ENCODE results near the gene GFRA4. TPM values are rescaled to one million over a fixed set of nuclear protein-coding genes. Genes with fewer than 3 reads are reported as not detected.

GFRA4 gene
- total and polyA plus RNA-seq, 2 experiments from 2014 or later = not detected

GRCh38 chr20:3611901-3612300, 51.3 kb downstream of the GFRA4 start:
- no peaks in the 10 kb centered on the region for H3K4me1 ChIP-seq (ENCODE audit: insufficient read depth)
- no peak overlapping the region for H2AFZ ChIP-seq
- no peaks in the 10 kb centered on the region for H3K9me2 ChIP-seq (replicated peaks; ENCODE audit: insufficient read depth)
- DNase-seq (ENCODE audit: low spot score) = no peak
- TF ChIP-seq, protein P1, sequence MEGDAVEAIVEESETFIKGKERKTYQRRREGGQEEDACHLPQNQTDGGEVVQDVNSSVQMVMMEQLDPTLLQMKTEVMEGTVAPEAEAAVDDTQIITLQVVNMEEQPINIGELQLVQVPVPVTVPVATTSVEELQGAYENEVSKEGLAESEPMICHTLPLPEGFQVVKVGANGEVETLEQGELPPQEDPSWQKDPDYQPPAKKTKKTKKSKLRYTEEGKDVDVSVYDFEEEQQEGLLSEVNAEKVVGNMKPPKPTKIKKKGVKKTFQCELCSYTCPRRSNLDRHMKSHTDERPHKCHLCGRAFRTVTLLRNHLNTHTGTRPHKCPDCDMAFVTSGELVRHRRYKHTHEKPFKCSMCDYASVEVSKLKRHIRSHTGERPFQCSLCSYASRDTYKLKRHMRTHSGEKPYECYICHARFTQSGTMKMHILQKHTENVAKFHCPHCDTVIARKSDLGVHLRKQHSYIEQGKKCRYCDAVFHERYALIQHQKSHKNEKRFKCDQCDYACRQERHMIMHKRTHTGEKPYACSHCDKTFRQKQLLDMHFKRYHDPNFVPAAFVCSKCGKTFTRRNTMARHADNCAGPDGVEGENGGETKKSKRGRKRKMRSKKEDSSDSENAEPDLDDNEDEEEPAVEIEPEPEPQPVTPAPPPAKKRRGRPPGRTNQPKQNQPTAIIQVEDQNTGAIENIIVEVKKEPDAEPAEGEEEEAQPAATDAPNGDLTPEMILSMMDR (IDR thresholded peaks at IDR 0.05; ENCODE audit: poor library complexity) = no peak
- TF ChIP-seq EZH2 (IDR thresholded peaks at IDR 0.05; ENCODE audit: borderline replicate concordance) = no peak
- no peak for TF ChIP-seq EZH2phosphoT487 (IDR thresholded peaks at IDR 0.05; ENCODE audit: low read depth, severe bottlenecking, unreplicated experiment)
- no peaks in the 10 kb centered on the region for H3K27me3 ChIP-seq
- H3K4me3 ChIP-seq = no peak overlapping the region
- H4K20me1 ChIP-seq (ENCODE audit: insufficient read depth, poor library complexity, severe bottlenecking) = no peaks in the 10 kb centered on the region
- H3K27ac ChIP-seq = no peak overlapping the region
- H3K36me3 ChIP-seq (replicated peaks; ENCODE audit: insufficient read depth, low read depth) = no peaks in the 10 kb centered on the region
- H3K4me2 ChIP-seq = no peak overlapping the region
- H3K79me2 ChIP-seq = no peaks in the 10 kb centered on the region
- 48% methylated on average over 1 of the region's 1 CpG for WGBS (ENCODE audit: low lambda C conversion rate, missing lambda C conversion rate)
- no peaks in the 10 kb centered on the region for H3K9me3 ChIP-seq (ENCODE audit: low read depth)

Other genes with a start within 250 kb of the GFRA4 start
- 68.1 and 71.1 TPM in 2 replicates for gene ATRN, start 192.4 kb downstream of the GFRA4 start, total RNA-seq
- gene ATRN, start 192.4 kb downstream of the GFRA4 start, polyA plus RNA-seq = 14.7 and 20.3 TPM in 2 replicates
- gene ADAM33, start 18.6 kb upstream of the GFRA4 start, total RNA-seq = 14.8 and 18.9 TPM in 2 replicates
- 41.6 and 54.8 TPM in 2 replicates for gene ADAM33, start 18.6 kb upstream of the GFRA4 start, polyA plus RNA-seq
- gene SIGLEC1, start 49.2 kb upstream of the GFRA4 start, total RNA-seq = 0.16 and 0.23 TPM in 2 replicates
- gene SIGLEC1, start 49.2 kb upstream of the GFRA4 start, polyA plus RNA-seq = 0.11 and 0.62 TPM in 2 replicates
- gene HSPA12B, start 69.3 kb upstream of the GFRA4 start, total RNA-seq = 3.4 and 3.7 TPM in 2 replicates
- gene HSPA12B, start 69.3 kb upstream of the GFRA4 start, polyA plus RNA-seq = 2.5 and 2.9 TPM in 2 replicates
- gene ADISSP, start 104.4 kb upstream of the GFRA4 start, total RNA-seq = 9.6 and 11.7 TPM in 2 replicates
- gene ADISSP, start 104.4 kb upstream of the GFRA4 start, polyA plus RNA-seq = 31.7 and 36.0 TPM in 2 replicates
- gene SPEF1, start 118.0 kb upstream of the GFRA4 start, total RNA-seq = 0.63 TPM in 1 of 2 replicates, not detected in the other
- gene SPEF1, start 118.0 kb upstream of the GFRA4 start, polyA plus RNA-seq = 0.51 TPM in 1 of 2 replicates, not detected in the other
- 40.9 and 46.7 TPM in 2 replicates for gene CENPB, start 123.3 kb upstream of the GFRA4 start, total RNA-seq
- 17.6 and 21.2 TPM in 2 replicates for gene CENPB, start 123.3 kb upstream of the GFRA4 start, polyA plus RNA-seq
- 15.1 and 15.7 TPM in 2 replicates for gene CDC25B, start 132.9 kb upstream of the GFRA4 start, total RNA-seq
- 20.0 and 21.9 TPM in 2 replicates for gene CDC25B, start 132.9 kb upstream of the GFRA4 start, polyA plus RNA-seq
- 13.8 and 15.9 TPM in 2 replicates for gene AP5S1, start 157.1 kb upstream of the GFRA4 start, total RNA-seq
- 19.7 and 21.8 TPM in 2 replicates for gene AP5S1, start 157.1 kb upstream of the GFRA4 start, polyA plus RNA-seq
- gene MAVS, start 183.4 kb upstream of the GFRA4 start, total RNA-seq = 21.9 and 24.7 TPM in 2 replicates
- gene MAVS, start 183.4 kb upstream of the GFRA4 start, polyA plus RNA-seq = 12.6 and 15.6 TPM in 2 replicates
- gene PANK2, start 226.0 kb upstream of the GFRA4 start, total RNA-seq = 37.4 and 37.6 TPM in 2 replicates
- gene PANK2, start 226.0 kb upstream of the GFRA4 start, polyA plus RNA-seq = 24.1 and 37.6 TPM in 2 replicates